ENCODE measurements around the gene CAMSAP3.

The CAMSAP3 gene

DNA sequence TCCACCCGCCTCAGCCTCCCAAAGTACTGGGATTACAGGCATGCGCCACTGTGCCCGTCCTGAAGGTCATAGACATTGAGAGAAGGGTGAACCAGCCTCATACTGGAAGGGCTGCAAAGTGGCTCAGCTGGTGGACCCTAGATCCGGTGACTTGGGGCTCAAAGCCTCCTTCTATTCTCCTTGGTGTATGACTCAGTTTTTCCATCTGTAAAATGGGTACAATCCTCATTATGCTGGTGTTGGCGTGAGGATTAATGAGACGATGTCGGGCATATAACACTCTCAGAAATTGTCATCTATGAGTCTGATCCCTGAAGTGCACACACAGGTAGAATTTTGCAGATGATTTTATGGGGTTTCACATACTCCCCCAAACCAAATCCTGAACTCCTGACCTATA, 5.8 kb upstream of the CAMSAP3 start:
- no peak overlapping the region for H3K27ac ChIP-seq (replicated peaks; ENCODE audit: low read length)
- no peaks in the 10 kb centered on the region for H3K79me1 ChIP-seq (ENCODE audit: low read depth, low read length)
- no peak for DNase-seq (ENCODE audit: low spot score)
- H4K91ac ChIP-seq (ENCODE audit: low read depth, low read length, poor library complexity) = no peak overlapping the region
- H3K14ac ChIP-seq (ENCODE audit: low read length) = no peak overlapping the region
- H2BK12ac ChIP-seq (ENCODE audit: low read length) = no peak overlapping the region
- no peak overlapping the region for H2AFZ ChIP-seq (ENCODE audit: low read length)
- no peaks in the 10 kb centered on the region for H3K9me3 ChIP-seq (replicated peaks in 1 of 2; ENCODE audit: control insufficient read depth in 2 of 2, insufficient read depth in 1 of 2, low read depth in 1 of 2, low read length in 2 of 2)
- no peak overlapping the region for H3K9ac ChIP-seq (ENCODE audit: low read depth, low read length, poor library complexity)
- H2BK120ac ChIP-seq (ENCODE audit: low read depth, low read length) = no peak overlapping the region
- H4K8ac ChIP-seq (ENCODE audit: low read depth, low read length) = no peak overlapping the region
- no peak overlapping the region for H3K4ac ChIP-seq (ENCODE audit: low read length)
- no peak overlapping the region for H2BK5ac ChIP-seq (ENCODE audit: low read length)
- WGBS, 2 donors (ENCODE audit: extremely low coverage in 2 of 2, insufficient read length in 2 of 2, insufficient replicate concordance in 1 of 2) = no CpG with 5 or more reads among the region's 7 CpGs
- no peak overlapping the region for H2AK5ac ChIP-seq (ENCODE audit: low read depth, low read length)
- no peak overlapping the region for H3K4me3 ChIP-seq (ENCODE audit: low read length in 2 of 2)
- no peak overlapping the region for H2BK15ac ChIP-seq (ENCODE audit: low read length)
- no peak overlapping the region for H3K18ac ChIP-seq (ENCODE audit: low read length)
- H3K36me3 ChIP-seq (replicated peaks in 1 of 2; ENCODE audit: control insufficient read depth in 2 of 2, insufficient read depth in 2 of 2, low read length in 2 of 2) = no peaks in the 10 kb centered on the region
- no peaks in the 10 kb centered on the region for H3K4me1 ChIP-seq (ENCODE audit: control insufficient read depth in 2 of 2, insufficient read depth in 1 of 2, low read depth in 1 of 2, low read length in 2 of 2)
- peaks cover 0 to 3% (median 0%) of the 10 kb centered on the region in 3 experiments for H3K27me3 ChIP-seq (ENCODE audit: control insufficient read depth in 3 of 3, insufficient read depth in 3 of 3, low read depth in 1 of 3, low read length in 3 of 3)
- H3K23ac ChIP-seq (ENCODE audit: low read depth, low read length, poor library complexity) = peak overlapping the region; percentile 55
- H3K4me2 ChIP-seq (ENCODE audit: insufficient read depth, low read length, poor library complexity, severe bottlenecking) = no peak overlapping the region

DNA sequence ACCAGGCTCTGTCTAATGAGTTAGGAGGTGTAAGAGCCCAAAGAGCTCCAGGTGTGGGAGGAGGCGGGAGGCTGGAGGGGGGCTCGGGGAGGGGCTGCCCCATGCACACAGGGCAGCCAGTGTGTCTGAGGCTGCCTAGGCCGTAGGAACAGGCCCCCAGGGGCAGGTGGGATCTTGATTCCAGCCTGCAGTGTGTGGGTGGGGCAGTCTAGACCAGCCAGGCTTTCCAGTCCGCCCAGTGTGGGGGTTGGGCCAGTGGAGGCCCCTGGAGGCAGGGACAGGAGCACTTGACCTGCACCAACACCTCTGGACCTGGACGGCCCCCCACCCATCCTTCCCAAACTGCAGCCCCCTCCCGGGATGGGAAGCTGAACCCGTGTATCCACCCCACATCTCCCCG, 5.4 kb upstream of the CAMSAP3 start:
- no peak for DNase-seq (ENCODE audit: low spot score)
- Histone ChIP-seq H2AK5ac (ENCODE audit: low read depth, low read length) (peak overlapping the region; percentile 19), H3K18ac (ENCODE audit: low read length) (peak overlapping the region; percentile 17), H3K36me3 (replicated peaks in 1 of 2; ENCODE audit: control insufficient read depth in 2 of 2, insufficient read depth in 2 of 2, low read length in 2 of 2) (no peaks in the 10 kb centered on the region), H3K14ac (ENCODE audit: low read length) (no peak overlapping the region), H2BK12ac (ENCODE audit: low read length) (no peak overlapping the region), H2BK120ac (ENCODE audit: low read depth, low read length) (no peak overlapping the region), H3K4ac (ENCODE audit: low read length) (no peak overlapping the region), H3K27me3 (ENCODE audit: control insufficient read depth in 3 of 3, insufficient read depth in 3 of 3, low read depth in 1 of 3, low read length in 3 of 3) (peaks cover 0 to 6% (median 0%) of the 10 kb centered on the region in 3 experiments), H4K91ac (ENCODE audit: low read depth, low read length, poor library complexity) (peak overlapping the region; percentile 53), H2AFZ (ENCODE audit: low read length) (no peak overlapping the region), H3K79me1 (ENCODE audit: low read depth, low read length) (no peaks in the 10 kb centered on the region), H3K9ac (ENCODE audit: low read depth, low read length, poor library complexity) (no peak overlapping the region), H3K4me2 (ENCODE audit: insufficient read depth, low read length, poor library complexity, severe bottlenecking) (no peak overlapping the region), H2BK5ac (ENCODE audit: low read length) (no peak overlapping the region), H3K4me1 (ENCODE audit: control insufficient read depth in 2 of 2, insufficient read depth in 1 of 2, low read depth in 1 of 2, low read length in 2 of 2) (no peaks in the 10 kb centered on the region), H3K4me3 (ENCODE audit: low read length in 2 of 2) (no peak overlapping the region), H3K27ac (replicated peaks; ENCODE audit: low read length) (no peak overlapping the region), H3K23ac (ENCODE audit: low read depth, low read length, poor library complexity) (peak overlapping the region; percentile 2), H2BK15ac (ENCODE audit: low read length) (no peak overlapping the region), H4K8ac (ENCODE audit: low read depth, low read length) (no peak overlapping the region), H3K9me3 (replicated peaks in 1 of 2; ENCODE audit: control insufficient read depth in 2 of 2, insufficient read depth in 1 of 2, low read depth in 1 of 2, low read length in 2 of 2) (no peaks in the 10 kb centered on the region)
- no CpG with 5 or more reads among the region's 8 CpGs for WGBS, 2 donors (ENCODE audit: extremely low coverage in 2 of 2, insufficient read length in 2 of 2, insufficient replicate concordance in 1 of 2)

DNA sequence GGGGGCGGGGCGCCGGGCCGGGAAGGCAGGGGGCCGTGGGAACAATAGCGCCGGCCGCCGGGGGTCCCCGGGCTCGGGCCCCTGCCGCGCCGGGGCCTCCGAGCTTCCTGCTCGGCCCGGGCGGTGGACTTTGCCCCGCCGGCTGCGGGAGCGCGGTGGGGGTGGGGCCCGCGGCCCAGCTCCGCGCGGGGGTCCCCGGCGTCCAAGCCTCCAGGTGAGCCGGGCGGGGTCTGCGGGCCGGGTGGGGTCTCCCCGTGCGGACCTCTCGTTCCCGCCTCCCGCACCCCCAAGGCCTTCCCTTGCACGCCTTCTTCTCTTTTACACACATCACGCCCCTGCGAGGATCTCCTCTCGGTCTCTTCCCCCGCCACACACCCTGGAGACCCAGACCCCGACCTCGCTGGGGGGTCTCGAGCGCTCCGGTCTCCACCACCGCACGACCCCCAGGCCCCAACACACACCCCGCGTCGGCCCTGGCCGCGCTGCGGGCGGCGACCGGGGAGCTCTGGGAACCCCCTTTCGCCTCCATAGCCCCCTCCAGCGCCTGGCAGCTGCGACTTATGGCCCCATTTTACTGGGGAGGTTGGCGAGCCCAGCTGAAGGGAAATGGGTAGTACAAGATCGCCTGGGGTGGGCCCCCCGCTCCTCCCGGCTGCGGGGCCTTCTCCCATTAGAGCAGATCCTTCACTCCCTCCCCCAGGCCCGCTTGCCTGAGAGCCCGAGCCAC, 711 bp downstream of the CAMSAP3 start:
- H2BK5ac ChIP-seq (ENCODE audit: low read length) = peak overlapping the region; percentile 32
- H2BK12ac ChIP-seq (ENCODE audit: low read length) = no peak overlapping the region
- H2BK120ac ChIP-seq (ENCODE audit: low read depth, low read length) = no peak overlapping the region
- no peaks in the 10 kb centered on the region for H3K9me3 ChIP-seq (replicated peaks in 1 of 2; ENCODE audit: control insufficient read depth in 2 of 2, insufficient read depth in 1 of 2, low read depth in 1 of 2, low read length in 2 of 2)
- peak overlapping the region; percentile 71 for H2AFZ ChIP-seq (ENCODE audit: low read length)
- no peak overlapping the region for H3K27ac ChIP-seq (replicated peaks; ENCODE audit: low read length)
- H4K8ac ChIP-seq (ENCODE audit: low read depth, low read length) = no peak overlapping the region
- H3K14ac ChIP-seq (ENCODE audit: low read length) = no peak overlapping the region
- H3K4me1 ChIP-seq (ENCODE audit: control insufficient read depth in 2 of 2, insufficient read depth in 1 of 2, low read depth in 1 of 2, low read length in 2 of 2) = peaks cover 5 to 6% of the 10 kb centered on the region in 2 donors
- no peak overlapping the region for H3K4ac ChIP-seq (ENCODE audit: low read length)
- H3K79me1 ChIP-seq (ENCODE audit: low read depth, low read length) = no peaks in the 10 kb centered on the region
- H3K23ac ChIP-seq (ENCODE audit: low read depth, low read length, poor library complexity) = no peak overlapping the region
- peak overlapping the region; percentile 87 for H3K4me2 ChIP-seq (ENCODE audit: insufficient read depth, low read length, poor library complexity, severe bottlenecking)
- peak overlapping the region; percentile 57 to 96 for H3K4me3 ChIP-seq (ENCODE audit: low read length in 2 of 2)
- peak overlapping the region; percentile 92 for H3K18ac ChIP-seq (ENCODE audit: low read length)
- H3K9ac ChIP-seq (ENCODE audit: low read depth, low read length, poor library complexity) = peak overlapping the region; percentile 64
- no peak overlapping the region for H4K91ac ChIP-seq (ENCODE audit: low read depth, low read length, poor library complexity)
- H3K27me3 ChIP-seq (ENCODE audit: control insufficient read depth in 3 of 3, insufficient read depth in 3 of 3, low read depth in 1 of 3, low read length in 3 of 3) = peaks cover 0 to 19% (median 7%) of the 10 kb centered on the region in 3 experiments
- no CpG with 5 or more reads among the region's 70 CpGs for WGBS, 2 donors (ENCODE audit: extremely low coverage in 2 of 2, insufficient read length in 2 of 2, insufficient replicate concordance in 1 of 2)
- no peaks in the 10 kb centered on the region for H3K36me3 ChIP-seq (replicated peaks in 1 of 2; ENCODE audit: control insufficient read depth in 2 of 2, insufficient read depth in 2 of 2, low read length in 2 of 2)
- peak overlapping the region; percentile 2 for H2AK5ac ChIP-seq (ENCODE audit: low read depth, low read length)
- H2BK15ac ChIP-seq (ENCODE audit: low read length) = no peak overlapping the region
- DNase-seq (ENCODE audit: low spot score) = no peak

DNA sequence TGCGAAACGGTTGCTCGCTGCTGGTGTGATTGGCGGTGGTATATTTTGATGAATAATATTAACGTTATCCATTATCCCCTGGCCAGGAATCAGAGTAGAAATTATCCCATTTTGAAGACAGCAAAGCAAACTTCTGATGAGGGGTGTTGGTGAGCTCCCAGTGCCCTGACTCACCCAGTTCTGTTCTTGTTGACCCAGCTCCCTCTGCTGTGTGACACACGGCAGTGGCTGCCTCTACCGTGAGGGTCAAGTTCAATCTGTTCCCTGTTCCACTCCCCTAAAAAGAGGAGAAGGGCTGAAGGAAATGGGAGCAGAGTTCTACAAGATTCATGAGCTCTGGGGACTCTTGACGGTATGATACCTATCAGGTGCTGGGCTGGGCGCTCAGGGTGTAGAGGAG, 2.0 kb downstream of the CAMSAP3 start:
- Histone ChIP-seq H2AK5ac (ENCODE audit: low read depth, low read length) (no peak overlapping the region), H3K4me2 (ENCODE audit: insufficient read depth, low read length, poor library complexity, severe bottlenecking) (no peak overlapping the region), H2BK12ac (ENCODE audit: low read length) (no peak overlapping the region), H3K14ac (ENCODE audit: low read length) (no peak overlapping the region), H3K36me3 (replicated peaks in 1 of 2; ENCODE audit: control insufficient read depth in 2 of 2, insufficient read depth in 2 of 2, low read length in 2 of 2) (no peaks in the 10 kb centered on the region), H3K4me3 (ENCODE audit: low read length in 2 of 2) (no peak overlapping the region), H2BK15ac (ENCODE audit: low read length) (no peak overlapping the region), H2AFZ (ENCODE audit: low read length) (no peak overlapping the region), H3K4ac (ENCODE audit: low read length) (no peak overlapping the region), H4K8ac (ENCODE audit: low read depth, low read length) (no peak overlapping the region), H2BK5ac (ENCODE audit: low read length) (no peak overlapping the region), H3K9me3 (replicated peaks in 1 of 2; ENCODE audit: control insufficient read depth in 2 of 2, insufficient read depth in 1 of 2, low read depth in 1 of 2, low read length in 2 of 2) (no peaks in the 10 kb centered on the region), H3K9ac (ENCODE audit: low read depth, low read length, poor library complexity) (no peak overlapping the region), H4K91ac (ENCODE audit: low read depth, low read length, poor library complexity) (no peak overlapping the region), H3K4me1 (ENCODE audit: control insufficient read depth in 2 of 2, insufficient read depth in 1 of 2, low read depth in 1 of 2, low read length in 2 of 2) (peaks cover 5 to 6% of the 10 kb centered on the region in 2 donors), H3K79me1 (ENCODE audit: low read depth, low read length) (no peaks in the 10 kb centered on the region), H3K27me3 (ENCODE audit: control insufficient read depth in 3 of 3, insufficient read depth in 3 of 3, low read depth in 1 of 3, low read length in 3 of 3) (peaks cover 0 to 16% (median 7%) of the 10 kb centered on the region in 3 experiments), H2BK120ac (ENCODE audit: low read depth, low read length) (no peak overlapping the region), H3K23ac (ENCODE audit: low read depth, low read length, poor library complexity) (no peak overlapping the region), H3K27ac (replicated peaks; ENCODE audit: low read length) (no peak overlapping the region), H3K18ac (ENCODE audit: low read length) (no peak overlapping the region)
- DNase-seq (ENCODE audit: low spot score) = no peak
- no CpG with 5 or more reads among the region's 9 CpGs for WGBS, 2 donors (ENCODE audit: extremely low coverage in 2 of 2, insufficient read length in 2 of 2, insufficient replicate concordance in 1 of 2)
